GM12878 (cell line): ENCODE results near the gene TECR.

Source experiments
- CBX5 ChIP-seq: sonication (generic); IDR thresholded peaks from 2 replicates; pipeline ENCODE4 v1.6.1; 2016; ENCODE audit warnings: low read depth, moderate library complexity, mild to moderate bottlenecking, inconsistent platforms
- CTCF ChIP-seq, 3 experiments: IDR thresholded peaks in 2 of 3; conservative IDR thresholded peaks in 1 of 3; 2 replicates each; pipeline ENCODE4 v1.5.1; 2011; ENCODE audit warnings: low read depth in 3 of 3, low read length in 3 of 3, mild to moderate bottlenecking in 3 of 3, control low read depth in 2 of 3, moderate library complexity in 2 of 3, inconsistent platforms in 1 of 3, mixed read lengths in 1 of 3; ENCODE audit not compliant: control insufficient read depth in 2 of 3, insufficient read depth in 1 of 3; ENCODE audit errors: extremely low read depth in 1 of 3
- EZH2 ChIP-seq: IDR thresholded peaks from 2 replicates; pipeline ENCODE4 v1.6.1; 2012; ENCODE audit warnings: low read depth, mild to moderate bottlenecking, control low read depth, inconsistent platforms, low read length, borderline replicate concordance; ENCODE audit not compliant: control insufficient read depth
- POLR2A ChIP-seq: IDR thresholded peaks from 2 replicates; pipeline ENCODE4 v1.6.1; 2011; ENCODE audit warnings: low read depth, mild to moderate bottlenecking, low read length
- SMC3 ChIP-seq: IDR thresholded peaks from 2 replicates; pipeline ENCODE4 v1.6.1; 2011; ENCODE audit warnings: low read length, improper control_type of control experiment, borderline replicate concordance
- SP1 ChIP-seq: IDR thresholded peaks from one replicate; pipeline ENCODE4 v1.6.1; 2011; ENCODE audit warnings: low read depth, low read length
- TCF3 ChIP-seq: IDR thresholded peaks from 2 replicates; pipeline ENCODE4 v1.6.1; 2012; ENCODE audit warnings: low read depth, mild to moderate bottlenecking, low read length, borderline replicate concordance; ENCODE audit not compliant: insufficient read depth

GRCh38 chr19:14533450-14533849, 4.1 kb downstream of the TECR start:
- TF ChIP-seq CBX5 (no peak), SMC3 (no peak), CTCF (IDR thresholded peaks at IDR 0.05 in 2 of 3, conservative IDR thresholded peaks at IDR 0.05 in 1 of 3; ENCODE audit: control insufficient read depth in 2 of 3, extremely low read depth in 1 of 3, insufficient read depth in 1 of 3, low read depth in 3 of 3, low read length in 3 of 3) (no peak), POLR2A (no peak), TCF3 (no peak), SP1 (no peak), EZH2 (no peak)
